Stimulated activated CD8-positive, alpha-beta memory T cell treated with anti-CD3 and anti-CD28 coated beads, Interleukin-12 subunit alpha, Interleukin-12 subunit beta, amount 100 ng/mL, for 1 hour (primary cell): ENCODE measurements around the gene LRRC8C.
"Not testable (repeated sequence)": the region's sequence is repeated elsewhere in the genome, so short reads cannot be mapped to it uniquely, and the experiment has no call there.

ENCODE experiments used
- DNase-seq: peaks from one replicate; pipeline ENCODE4 v3.0.0-alpha.2; 2020; ENCODE audit warnings: low read depth

The LRRC8C gene

DNA sequence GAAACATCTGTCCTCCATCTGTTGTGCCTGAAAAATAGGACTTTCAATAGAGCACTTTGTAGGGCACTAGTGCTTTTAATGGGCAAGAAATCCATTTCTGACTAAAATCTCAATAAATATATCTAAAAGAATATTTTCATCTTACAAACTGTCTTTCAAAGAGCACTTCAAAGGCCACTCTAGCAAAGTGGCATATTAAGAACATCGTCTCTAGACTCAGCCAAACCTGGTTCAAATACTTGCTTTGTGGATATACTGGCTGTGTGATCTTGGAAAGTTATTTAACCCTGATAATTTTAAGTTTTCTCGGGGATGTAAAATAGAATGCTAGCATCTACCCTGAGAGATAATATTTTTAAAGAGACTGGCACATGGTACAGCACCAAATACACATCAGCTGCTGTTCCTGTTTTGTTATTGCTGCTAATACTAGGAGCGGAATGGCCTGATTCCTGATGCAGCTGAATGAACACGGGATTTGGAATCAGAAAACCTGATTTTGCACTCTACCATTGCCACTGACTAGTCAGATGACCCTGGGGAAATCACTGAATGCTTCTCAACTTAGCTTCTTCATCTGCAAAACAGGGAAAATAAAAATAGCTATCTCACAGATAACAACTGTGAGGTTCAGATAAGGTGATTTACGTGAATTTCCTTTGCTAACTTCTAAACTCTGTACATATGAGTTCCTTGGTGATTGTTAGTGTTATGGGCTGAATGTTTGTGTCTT, 25.2 kb upstream of the LRRC8C start:
- no peak for DNase-seq

DNA sequence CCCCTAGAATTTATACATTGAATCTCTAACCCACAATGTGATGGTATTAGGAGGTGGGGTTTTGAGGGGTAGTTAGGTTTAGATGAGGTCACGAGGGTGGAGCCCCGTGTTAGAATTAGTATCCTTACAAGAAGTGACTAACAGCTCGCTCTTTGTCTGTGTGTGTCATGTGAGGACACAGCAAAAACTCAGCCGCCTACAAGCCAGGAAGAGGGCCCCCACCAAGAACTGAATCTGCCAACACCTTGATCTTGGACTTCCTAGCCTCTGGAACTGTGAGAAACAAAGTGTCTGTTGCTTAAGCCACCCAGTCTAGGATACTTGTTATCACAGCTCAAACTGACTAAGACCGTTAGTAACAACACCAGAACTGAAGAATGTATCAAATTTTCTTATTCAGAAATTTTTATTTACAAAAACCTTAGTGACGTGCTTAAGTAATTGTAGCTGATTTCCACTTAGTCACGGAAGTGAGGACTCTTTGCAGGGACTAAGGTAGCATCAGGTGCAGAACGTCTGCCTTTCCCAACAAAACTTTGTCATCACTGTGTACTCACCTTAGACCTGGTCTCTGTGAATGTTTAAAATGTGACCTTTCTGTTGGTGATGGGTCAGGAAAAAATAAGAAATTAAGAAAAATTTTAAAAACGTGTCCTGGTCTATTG, 24.5 kb upstream of the LRRC8C start:
- peak; percentile 51 for DNase-seq

- DNase-seq, result no peak
Measured at GRCh38 chr1:89608984-89609725, 23.8 kb upstream of the LRRC8C start.

DNA sequence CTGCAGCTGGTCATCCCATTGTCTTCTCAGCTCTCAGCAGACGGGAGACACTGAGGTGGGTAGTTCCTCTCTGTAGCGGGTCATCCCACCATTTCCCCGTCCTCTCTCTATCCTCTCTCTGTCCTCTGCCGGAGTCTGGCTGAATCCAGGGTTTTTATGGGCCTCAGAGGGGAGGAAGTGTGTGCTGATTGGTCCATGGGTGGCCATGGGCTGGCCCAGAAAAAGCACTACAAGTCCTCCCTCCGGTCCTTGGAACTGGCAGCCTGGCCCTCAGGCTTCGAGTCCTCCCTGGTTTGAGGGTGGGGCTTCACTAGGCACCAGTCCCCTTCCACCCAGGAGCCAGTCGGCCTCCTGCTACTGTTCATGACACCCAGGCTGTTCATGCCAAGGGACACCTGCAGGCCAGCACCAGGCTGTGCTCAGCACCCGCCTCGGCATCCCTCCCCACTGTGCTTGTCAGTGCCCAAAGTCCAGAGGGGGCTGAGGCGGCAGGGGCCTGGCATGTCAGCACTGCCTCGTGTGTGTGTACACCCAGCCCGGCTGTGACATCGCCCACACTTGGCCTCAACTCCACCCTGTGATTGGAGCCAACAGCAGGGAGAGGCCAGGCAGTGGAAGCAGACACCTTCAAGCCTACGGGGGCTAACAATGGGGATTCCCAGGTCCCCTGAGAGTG, 23.0 kb upstream of the LRRC8C start:
- DNase-seq, result no peak

GRCh38 chr1:89610457-89611011, 22.4 kb upstream of the LRRC8C start:
- no peak for DNase-seq

- no peak for DNase-seq
Measured at GRCh38 chr1:89611721-89612120, 21.2 kb upstream of the LRRC8C start.

DNA sequence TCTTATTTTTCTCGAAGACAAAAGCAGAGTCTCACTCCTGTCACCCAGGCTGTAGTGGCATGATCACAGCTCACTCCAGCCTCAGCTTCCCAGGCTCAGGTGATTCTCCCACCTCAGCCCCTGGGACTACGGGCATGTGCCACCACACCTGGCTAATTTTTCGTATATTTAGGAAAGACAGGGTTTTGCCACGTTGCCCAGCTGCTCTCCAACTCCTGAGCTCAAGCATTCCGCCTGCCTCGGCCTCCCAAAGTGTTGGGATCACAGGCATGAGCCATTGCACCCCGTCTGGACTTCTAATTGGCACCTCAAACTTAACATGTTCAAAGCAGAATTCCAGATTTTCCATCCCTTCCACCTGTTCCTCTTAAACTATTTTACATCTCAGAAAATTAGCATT, 19.0 kb upstream of the LRRC8C start:
- DNase-seq, result no peak

DNA sequence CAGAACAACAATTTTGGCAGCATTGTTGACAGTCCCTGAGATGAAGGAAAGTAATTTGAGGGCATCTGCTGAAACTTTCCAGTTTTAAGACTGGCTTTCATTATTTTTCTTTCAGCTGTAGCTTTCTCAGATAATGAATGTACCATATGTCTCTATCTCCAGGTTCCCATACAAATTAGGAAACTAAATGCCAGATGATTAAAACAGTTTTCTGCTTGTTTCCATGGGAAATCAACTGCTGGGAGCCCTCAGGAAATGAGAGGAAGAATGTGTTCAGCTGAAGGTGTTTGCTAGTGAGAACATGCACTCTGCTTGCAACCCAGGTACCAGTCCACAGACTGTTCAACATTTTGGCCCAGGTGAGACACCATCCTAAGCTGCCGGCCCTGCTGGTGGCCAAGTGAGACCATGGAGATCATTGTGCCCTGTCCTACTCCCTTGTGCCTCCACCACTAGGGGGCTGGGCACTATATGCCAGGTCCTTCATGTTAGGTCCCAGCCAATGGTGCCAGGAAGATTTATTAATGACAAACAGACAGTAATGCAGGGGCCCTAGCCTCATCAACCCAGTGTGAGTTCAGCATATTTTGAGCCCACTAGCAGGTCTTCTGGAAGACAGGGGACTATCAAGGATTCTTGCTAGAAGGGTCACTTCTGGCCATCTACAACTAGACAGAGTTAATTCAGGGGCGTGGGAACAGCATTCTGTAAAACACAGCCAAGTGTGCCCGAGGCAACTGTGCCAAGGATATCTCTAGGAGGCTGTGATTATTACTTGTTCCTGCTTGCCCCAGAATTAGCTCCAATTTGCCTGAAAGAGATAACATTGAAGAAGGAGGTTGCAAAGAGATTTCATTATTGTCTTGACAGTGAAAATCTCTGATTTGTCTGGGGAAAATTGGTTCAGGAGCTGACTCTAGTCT, 17.0 kb upstream of the LRRC8C start:
- DNase-seq, result no peak

DNA sequence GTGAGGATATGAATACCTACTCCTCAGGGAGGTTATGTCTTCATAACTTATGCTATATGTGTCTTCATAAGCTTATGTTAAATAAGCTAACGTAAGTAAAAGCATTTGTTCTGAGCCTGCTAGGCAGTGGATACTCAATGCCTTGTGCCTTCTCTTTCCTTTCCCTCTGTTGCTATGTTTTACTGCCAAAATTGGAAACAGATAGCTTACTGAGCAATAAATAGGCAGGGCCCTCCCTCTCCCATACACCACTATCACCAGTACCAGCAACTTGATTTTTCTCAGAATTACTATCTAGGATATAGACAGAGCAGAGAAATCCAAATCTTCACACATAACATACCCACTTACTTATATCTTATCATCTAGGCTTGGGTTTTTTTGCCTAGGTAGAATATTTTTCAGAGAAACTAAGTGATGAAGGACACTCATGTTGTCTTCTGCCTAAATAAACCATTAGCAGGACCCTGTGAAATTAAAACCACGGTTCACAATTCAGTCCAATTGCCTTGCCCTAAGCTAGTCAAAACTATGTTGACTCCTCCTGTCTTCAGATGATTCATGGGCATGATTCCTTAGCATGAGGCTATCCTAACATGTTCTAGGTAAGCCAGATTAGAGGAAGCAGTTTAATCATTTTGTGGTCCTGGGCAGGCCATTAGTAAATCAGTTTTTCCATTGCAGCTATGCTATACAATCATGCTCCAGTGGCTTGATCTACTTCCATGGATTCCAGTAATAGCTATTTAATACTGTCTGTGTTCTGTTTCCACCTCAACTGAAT, 15.9 kb upstream of the LRRC8C start:
- DNase-seq, result no peak

DNA sequence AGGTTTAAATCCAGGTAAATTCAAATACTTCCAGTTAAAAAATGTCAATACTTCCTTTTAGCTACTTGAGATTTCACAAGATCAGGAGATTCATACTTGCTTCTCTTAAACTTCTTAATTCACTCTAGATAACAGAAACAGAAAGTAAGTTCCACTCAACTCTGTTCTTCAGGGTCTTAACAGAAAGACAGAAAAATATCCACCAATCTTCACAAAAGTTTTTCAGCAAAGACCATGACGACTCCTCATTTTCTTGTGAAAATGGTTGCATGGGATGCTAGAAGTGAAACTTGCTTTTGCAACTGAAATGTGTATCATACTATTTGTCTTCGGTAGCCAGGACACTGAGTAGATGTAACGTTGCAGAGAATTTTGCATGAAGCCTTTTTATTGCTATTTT, 12.3 kb upstream of the LRRC8C start:
- no peak for DNase-seq

DNA sequence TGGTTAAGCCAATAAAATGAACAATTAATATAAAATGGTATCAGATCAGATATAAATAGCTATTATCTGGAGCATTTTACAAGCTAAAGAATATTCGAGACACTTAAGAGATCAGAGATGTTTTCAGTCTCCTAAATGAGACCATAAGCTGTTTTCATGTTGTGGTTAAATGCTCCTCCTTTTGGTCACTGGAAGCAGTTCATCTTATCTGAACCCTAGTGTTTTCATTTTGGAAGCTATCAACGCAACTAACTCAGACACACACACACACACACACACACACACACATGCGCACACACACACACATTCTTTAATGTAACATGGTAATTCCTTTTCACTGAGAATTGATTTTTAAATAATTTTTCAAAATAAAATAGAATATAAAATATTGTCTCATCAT, 10.0 kb upstream of the LRRC8C start:
- DNase-seq, result no peak

- DNase-seq, result no peak
Measured at GRCh38 chr1:89624314-89624713, 8.6 kb upstream of the LRRC8C start.

DNA sequence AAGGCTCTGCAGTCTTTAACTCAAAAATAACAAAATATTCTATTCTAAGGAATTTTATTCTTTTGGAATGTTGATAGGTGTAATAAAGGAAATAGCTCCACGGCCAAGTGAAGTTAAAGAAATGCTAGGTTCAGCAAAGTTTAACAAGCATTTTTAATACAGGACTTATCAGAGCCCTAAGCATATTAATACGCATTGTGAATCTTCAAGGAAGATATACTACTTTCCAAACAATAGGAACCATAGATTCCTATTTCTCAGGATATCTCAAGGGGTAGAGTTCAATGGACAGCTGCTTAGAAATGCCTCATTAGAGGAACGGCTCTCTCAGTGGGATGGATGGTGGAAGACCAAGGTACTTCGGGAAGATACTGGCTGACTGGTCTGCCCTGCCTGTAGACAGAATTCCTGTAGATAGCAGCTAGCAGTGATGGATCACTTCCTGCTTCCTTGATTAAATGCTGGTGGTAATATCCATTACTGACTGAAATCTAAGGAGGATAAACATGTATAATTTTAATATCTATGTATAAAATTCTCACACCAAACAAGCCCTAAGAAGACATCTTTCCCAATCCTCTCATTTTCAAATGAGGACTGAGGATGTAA, 8.1 kb upstream of the LRRC8C start:
- DNase-seq, result no peak

- no peak for DNase-seq
Measured at GRCh38 chr1:89627596-89627962, 5.3 kb upstream of the LRRC8C start.

- no peak for DNase-seq
Measured at GRCh38 chr1:89629146-89629545, 3.8 kb upstream of the LRRC8C start.

DNA sequence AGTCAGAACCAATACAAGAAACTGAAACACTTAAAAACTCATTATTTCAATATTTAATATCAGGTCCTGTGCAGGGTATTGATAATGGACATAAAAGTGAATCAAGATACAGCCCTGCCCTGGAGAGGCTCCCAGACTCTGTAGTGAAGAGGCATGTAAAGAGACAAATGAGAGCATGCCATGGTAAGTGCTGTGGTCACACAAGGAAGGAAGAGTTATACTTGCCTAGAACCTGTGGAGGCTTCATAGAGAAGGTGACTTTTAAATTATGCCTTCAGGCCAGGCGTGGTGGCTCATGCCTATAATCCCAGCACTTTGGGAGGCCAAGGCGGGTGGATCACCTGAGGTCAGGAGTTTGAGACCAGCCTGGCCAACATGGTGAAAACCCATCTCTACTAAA, 3.3 kb upstream of the LRRC8C start:
- DNase-seq, result not testable (repeated sequence)

- DNase-seq, result no peak
Measured at GRCh38 chr1:89630048-89630447, 2.9 kb upstream of the LRRC8C start.

DNA sequence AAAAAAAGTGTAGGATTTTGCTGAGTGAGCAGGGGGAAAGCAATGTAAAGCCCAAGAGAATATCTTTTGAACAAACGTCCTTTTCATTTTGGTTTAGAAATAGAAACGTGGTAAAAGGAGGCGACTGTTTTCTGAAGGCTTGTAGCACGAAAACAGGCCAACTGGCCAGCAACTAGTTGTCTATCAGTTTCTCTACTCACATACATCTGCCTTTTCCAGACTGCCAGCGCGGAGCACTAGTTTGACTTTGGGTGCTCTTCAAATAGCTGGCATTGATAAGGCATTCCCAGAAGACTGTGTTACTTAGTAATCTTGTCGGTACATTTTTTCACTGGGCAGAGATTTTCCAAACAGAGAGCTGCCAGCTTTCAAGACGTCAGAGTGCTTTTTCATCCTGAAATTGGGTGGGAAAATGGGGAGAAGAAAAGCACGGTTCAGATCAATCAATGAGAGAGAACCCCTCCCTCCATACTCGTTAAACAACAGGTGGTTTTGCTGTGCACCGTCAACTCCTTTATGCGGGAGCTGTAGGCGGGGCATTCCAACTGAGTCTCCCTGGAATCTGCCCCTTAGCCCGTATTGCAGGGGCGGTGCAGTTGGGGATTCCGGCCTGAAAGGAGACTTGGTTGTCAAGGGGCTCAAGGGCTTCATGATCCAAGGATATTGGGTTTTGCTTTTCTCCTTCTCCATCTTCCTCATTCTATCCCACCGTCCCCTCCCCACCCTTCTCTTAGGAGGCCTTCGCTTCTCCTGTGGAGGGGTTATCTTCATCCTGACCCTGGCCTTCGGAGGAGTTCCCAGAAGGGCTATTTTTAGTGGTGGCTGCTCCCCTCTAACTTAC, 884 bp upstream of the LRRC8C start:
- DNase-seq, result no peak

GRCh38 chr1:89633248-89633799, 404 bp downstream of the LRRC8C start:
- DNase-seq, result no peak
